SK-N-SH treated with all-trans-retinoic acid at 6 μM for 48 hours (cell line): ENCODE results near the gene RASGRF2.

Source experiments
- ATAC-seq: fragments of 200-7000 bp; cut with Tn5 transposase; 3 replicates; pipeline ENCODE4 v1.9.1; 2020; ENCODE audit warnings: mild to moderate bottlenecking, moderate library complexity
- ARNTL ChIP-seq: fragments of 450-650 bp; formaldehyde crosslinking; IDR thresholded peaks from 2 replicates; pipeline ENCODE4 v1.5.0; 2020; ENCODE audit warnings: low read depth, mild to moderate bottlenecking, moderate library complexity, borderline replicate concordance
- BACH2 ChIP-seq: fragments of 250-450 bp; sonication (Bioruptor Pico); IDR thresholded peaks from 2 replicates; pipeline ENCODE4 v1.9.0; 2021; ENCODE audit warnings: mild to moderate bottlenecking, borderline replicate concordance
- CREB5 ChIP-seq: fragments of 250-450 bp; sonication (Bioruptor Pico); IDR thresholded peaks from 2 replicates; pipeline ENCODE4 v1.5.1; 2020; ENCODE audit warnings: low read depth, mild to moderate bottlenecking, moderate library complexity
- CSDC2 ChIP-seq: fragments of 250-450 bp; sonication (Bioruptor Pico); IDR thresholded peaks from 2 replicates; pipeline ENCODE4 v1.5.0; 2020; ENCODE audit warnings: mild to moderate bottlenecking, moderate library complexity
- GLIS3 ChIP-seq: fragments of 250-450 bp; sonication (Bioruptor Pico); IDR thresholded peaks from 2 replicates; pipeline ENCODE4 v1.5.0; 2020; ENCODE audit warnings: mild to moderate bottlenecking, moderate library complexity
- ISL1 ChIP-seq: fragments of 250-450 bp; sonication (Bioruptor Pico); IDR thresholded peaks from 2 replicates; pipeline ENCODE4 v2.1.2; 2022; ENCODE audit warnings: mild to moderate bottlenecking, moderate library complexity
- OSR1 ChIP-seq: fragments of 250-450 bp; sonication (Bioruptor Pico); IDR thresholded peaks from 2 replicates; pipeline ENCODE4 v1.8.0; 2022; ENCODE audit warnings: moderate library complexity, mild to moderate bottlenecking, inconsistent platforms
- POU6F1 ChIP-seq: fragments of 250-450 bp; sonication (Bioruptor Pico); IDR thresholded peaks from 2 replicates; pipeline ENCODE4 v1.8.0; 2021; ENCODE audit warnings: low read depth, mild to moderate bottlenecking, moderate library complexity, borderline replicate concordance
- PPARA ChIP-seq: fragments of 250-450 bp; sonication (Bioruptor Pico); IDR thresholded peaks from 2 replicates; pipeline ENCODE4 v1.5.0; 2020; ENCODE audit warnings: mild to moderate bottlenecking, borderline replicate concordance
- TOX ChIP-seq: fragments of 250-450 bp; sonication (Bioruptor Pico); IDR thresholded peaks from 2 replicates; pipeline ENCODE4 v1.8.0; 2021; ENCODE audit warnings: mild to moderate bottlenecking, moderate library complexity, borderline replicate concordance
- ZFP3 ChIP-seq: fragments of 250-450 bp; sonication (Bioruptor Pico); IDR thresholded peaks from 2 replicates; pipeline ENCODE4 v1.5.0; 2020; ENCODE audit warnings: mild to moderate bottlenecking, moderate library complexity
- ZNF565 ChIP-seq: fragments of 450-650 bp; formaldehyde crosslinking; conservative IDR thresholded peaks from 2 replicates; pipeline ENCODE4 v1.5.0; 2020; ENCODE audit warnings: low read depth, mild to moderate bottlenecking, moderate library complexity
- ZNF70 ChIP-seq: fragments of 450-650 bp; formaldehyde crosslinking; IDR thresholded peaks from 2 replicates; pipeline ENCODE4 v1.5.0; 2020; ENCODE audit warnings: mild to moderate bottlenecking, moderate library complexity
- ZNF8 ChIP-seq: fragments of 450-650 bp; formaldehyde crosslinking; IDR thresholded peaks from 2 replicates; pipeline ENCODE4 v1.5.0; 2020; ENCODE audit warnings: mild to moderate bottlenecking, moderate library complexity
- TF ChIP-seq, protein P1 (sequence below): fragments of 250-450 bp; sonication (Bioruptor Pico); IDR thresholded peaks from 2 replicates; pipeline ENCODE4 v1.5.0; 2020; ENCODE audit warnings: mild to moderate bottlenecking, moderate library complexity
- TF ChIP-seq, protein P2 (sequence below): fragments of 250-450 bp; sonication (Bioruptor Pico); IDR thresholded peaks from 2 replicates; pipeline ENCODE4 v1.8.0; 2020; ENCODE audit warnings: mild to moderate bottlenecking, moderate library complexity, borderline replicate concordance
- TF ChIP-seq, protein P3 (sequence below): fragments of 250-450 bp; sonication (Bioruptor Pico); IDR thresholded peaks from 2 replicates; pipeline ENCODE4 v1.5.1; 2021; ENCODE audit warnings: mild to moderate bottlenecking, moderate library complexity

The RASGRF2 gene

DNA sequence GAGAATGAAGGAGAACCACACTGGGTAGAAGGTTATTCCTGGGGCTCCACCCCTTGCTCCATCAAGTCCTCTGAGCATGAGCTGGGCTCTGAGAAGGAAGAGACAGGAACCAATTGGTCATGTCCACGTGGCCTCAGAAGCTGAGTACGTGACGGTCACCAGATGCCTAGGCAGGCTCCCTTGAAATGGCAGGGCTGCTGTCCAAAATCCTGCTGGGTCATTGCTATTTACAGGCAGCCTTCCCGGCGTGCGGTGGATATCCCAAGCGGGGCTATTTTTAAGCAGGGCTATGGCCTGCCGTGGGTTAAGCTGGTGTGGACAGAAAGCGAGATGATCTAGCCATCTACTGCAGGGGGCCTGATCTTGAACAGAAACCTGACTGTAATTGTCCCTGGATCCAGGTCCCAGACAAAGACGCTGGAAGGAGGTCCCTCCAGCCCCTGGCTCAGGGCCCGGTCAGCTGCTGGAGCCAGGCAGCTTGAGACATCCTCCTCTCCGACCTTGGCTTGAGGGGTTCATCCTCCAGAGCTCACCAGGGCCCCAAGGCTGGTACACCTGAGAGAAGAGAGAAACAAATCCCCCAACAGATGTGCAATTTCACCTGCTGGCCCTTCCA, 272.4 kb downstream of the RASGRF2 start:
- ATAC-seq, result no peak
- no peak for TF ChIP-seq GLIS3
- TF ChIP-seq, protein P1, sequence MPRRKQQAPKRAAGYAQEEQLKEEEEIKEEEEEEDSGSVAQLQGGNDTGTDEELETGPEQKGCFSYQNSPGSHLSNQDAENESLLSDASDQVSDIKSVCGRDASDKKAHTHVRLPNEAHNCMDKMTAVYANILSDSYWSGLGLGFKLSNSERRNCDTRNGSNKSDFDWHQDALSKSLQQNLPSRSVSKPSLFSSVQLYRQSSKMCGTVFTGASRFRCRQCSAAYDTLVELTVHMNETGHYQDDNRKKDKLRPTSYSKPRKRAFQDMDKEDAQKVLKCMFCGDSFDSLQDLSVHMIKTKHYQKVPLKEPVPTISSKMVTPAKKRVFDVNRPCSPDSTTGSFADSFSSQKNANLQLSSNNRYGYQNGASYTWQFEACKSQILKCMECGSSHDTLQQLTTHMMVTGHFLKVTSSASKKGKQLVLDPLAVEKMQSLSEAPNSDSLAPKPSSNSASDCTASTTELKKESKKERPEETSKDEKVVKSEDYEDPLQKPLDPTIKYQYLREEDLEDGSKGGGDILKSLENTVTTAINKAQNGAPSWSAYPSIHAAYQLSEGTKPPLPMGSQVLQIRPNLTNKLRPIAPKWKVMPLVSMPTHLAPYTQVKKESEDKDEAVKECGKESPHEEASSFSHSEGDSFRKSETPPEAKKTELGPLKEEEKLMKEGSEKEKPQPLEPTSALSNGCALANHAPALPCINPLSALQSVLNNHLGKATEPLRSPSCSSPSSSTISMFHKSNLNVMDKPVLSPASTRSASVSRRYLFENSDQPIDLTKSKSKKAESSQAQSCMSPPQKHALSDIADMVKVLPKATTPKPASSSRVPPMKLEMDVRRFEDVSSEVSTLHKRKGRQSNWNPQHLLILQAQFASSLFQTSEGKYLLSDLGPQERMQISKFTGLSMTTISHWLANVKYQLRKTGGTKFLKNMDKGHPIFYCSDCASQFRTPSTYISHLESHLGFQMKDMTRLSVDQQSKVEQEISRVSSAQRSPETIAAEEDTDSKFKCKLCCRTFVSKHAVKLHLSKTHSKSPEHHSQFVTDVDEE, result no peak
- TF ChIP-seq, all 23 proteins: peak for 0

- TF ChIP-seq ARNTL (CRISPR knock-in tag) (no peak), ZNF565 (CRISPR knock-in tag) (no peak), TOX (CRISPR knock-in tag) (no peak), ZFP3 (CRISPR knock-in tag) (no peak), ZNF8 (CRISPR knock-in tag) (no peak), CSDC2 (CRISPR knock-in tag) (no peak), ZNF70 (CRISPR knock-in tag) (no peak), PPARA (CRISPR knock-in tag) (no peak), POU6F1 (CRISPR knock-in tag) (no peak), OSR1 (no peak), BACH2 (CRISPR knock-in tag) (no peak), GLIS3 (no peak), CREB5 (CRISPR knock-in tag) (no peak), ISL1 (CRISPR knock-in tag) (no peak)
- TF ChIP-seq, protein P2, sequence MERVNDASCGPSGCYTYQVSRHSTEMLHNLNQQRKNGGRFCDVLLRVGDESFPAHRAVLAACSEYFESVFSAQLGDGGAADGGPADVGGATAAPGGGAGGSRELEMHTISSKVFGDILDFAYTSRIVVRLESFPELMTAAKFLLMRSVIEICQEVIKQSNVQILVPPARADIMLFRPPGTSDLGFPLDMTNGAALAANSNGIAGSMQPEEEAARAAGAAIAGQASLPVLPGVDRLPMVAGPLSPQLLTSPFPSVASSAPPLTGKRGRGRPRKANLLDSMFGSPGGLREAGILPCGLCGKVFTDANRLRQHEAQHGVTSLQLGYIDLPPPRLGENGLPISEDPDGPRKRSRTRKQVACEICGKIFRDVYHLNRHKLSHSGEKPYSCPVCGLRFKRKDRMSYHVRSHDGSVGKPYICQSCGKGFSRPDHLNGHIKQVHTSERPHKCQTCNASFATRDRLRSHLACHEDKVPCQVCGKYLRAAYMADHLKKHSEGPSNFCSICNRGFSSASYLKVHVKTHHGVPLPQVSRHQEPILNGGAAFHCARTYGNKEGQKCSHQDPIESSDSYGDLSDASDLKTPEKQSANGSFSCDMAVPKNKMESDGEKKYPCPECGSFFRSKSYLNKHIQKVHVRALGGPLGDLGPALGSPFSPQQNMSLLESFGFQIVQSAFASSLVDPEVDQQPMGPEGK, result no peak
- TF ChIP-seq, protein P1, result no peak
- TF ChIP-seq, protein P3, sequence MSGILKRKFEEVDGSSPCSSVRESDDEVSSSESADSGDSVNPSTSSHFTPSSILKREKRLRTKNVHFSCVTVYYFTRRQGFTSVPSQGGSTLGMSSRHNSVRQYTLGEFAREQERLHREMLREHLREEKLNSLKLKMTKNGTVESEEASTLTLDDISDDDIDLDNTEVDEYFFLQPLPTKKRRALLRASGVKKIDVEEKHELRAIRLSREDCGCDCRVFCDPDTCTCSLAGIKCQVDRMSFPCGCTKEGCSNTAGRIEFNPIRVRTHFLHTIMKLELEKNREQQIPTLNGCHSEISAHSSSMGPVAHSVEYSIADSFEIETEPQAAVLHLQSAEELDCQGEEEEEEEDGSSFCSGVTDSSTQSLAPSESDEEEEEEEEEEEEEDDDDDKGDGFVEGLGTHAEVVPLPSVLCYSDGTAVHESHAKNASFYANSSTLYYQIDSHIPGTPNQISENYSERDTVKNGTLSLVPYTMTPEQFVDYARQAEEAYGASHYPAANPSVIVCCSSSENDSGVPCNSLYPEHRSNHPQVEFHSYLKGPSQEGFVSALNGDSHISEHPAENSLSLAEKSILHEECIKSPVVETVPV (CRISPR knock-in tag), result no peak
- no peak for ATAC-seq
Observed at GRCh38 chr5:81233080-81233634, 273.0 kb downstream of the RASGRF2 start, which contains the start of gene CKMT2. CKMT2 (plus strand) TSS chr5:81233322; CDS start chr5:81251133, 17,811 bp downstream.
